Stimulated activated CD8-positive, alpha-beta memory T cell treated with anti-CD3 and anti-CD28 coated beads, Interleukin-2, amount 100 ng/mL, for 48 hours (primary cell): Measurements from ENCODE around the gene RETN.
A peak's percentile ranks its signal among the peaks of the same experiment; 100 is the strongest.

Experiments used
- DNase-seq, 2 donors: peaks; one replicate each; pipeline ENCODE4 v3.0.0-alpha.2; 2020; ENCODE audit warnings: low read depth in 2 of 2

Gene RETN, protein sequence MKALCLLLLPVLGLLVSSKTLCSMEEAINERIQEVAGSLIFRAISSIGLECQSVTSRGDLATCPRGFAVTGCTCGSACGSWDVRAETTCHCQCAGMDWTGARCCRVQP

DNA sequence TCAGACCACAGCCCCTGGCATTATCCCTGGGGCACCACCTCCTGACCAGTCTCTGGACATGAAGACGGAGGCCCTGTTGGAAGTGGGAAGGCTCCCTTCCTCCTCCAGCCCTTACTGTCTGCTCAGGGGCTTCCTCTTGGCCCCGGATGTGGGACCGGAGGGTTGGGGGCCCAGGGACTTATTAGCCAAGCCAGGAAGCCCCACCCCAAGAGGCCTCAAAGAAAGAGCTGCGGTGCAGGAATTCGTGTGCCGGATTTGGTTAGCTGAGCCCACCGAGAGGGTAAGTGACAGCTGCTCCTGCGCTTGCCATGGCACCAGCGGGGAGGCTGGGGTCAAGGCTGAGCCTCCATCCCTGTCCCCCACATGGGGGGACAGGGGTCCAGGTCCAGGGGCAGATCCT is at the start of gene RETN:
Gene RETN, plus strand, starts transcription at position 208 of the 400 bp plus-strand sequence. CDS start 278 bp downstream, outside the sequence.
- no peak for DNase-seq

GRCh38 chr19:7619671-7620441 is 49.0 kb upstream of the RETN start:
- DNase-seq: no peak

GRCh38 chr19:7620442-7621412 is 48.1 kb upstream of the RETN start:
- no peak for DNase-seq

GRCh38 chr19:7622933-7623685 is 45.7 kb upstream of the RETN start:
- no peak for DNase-seq

DNA sequence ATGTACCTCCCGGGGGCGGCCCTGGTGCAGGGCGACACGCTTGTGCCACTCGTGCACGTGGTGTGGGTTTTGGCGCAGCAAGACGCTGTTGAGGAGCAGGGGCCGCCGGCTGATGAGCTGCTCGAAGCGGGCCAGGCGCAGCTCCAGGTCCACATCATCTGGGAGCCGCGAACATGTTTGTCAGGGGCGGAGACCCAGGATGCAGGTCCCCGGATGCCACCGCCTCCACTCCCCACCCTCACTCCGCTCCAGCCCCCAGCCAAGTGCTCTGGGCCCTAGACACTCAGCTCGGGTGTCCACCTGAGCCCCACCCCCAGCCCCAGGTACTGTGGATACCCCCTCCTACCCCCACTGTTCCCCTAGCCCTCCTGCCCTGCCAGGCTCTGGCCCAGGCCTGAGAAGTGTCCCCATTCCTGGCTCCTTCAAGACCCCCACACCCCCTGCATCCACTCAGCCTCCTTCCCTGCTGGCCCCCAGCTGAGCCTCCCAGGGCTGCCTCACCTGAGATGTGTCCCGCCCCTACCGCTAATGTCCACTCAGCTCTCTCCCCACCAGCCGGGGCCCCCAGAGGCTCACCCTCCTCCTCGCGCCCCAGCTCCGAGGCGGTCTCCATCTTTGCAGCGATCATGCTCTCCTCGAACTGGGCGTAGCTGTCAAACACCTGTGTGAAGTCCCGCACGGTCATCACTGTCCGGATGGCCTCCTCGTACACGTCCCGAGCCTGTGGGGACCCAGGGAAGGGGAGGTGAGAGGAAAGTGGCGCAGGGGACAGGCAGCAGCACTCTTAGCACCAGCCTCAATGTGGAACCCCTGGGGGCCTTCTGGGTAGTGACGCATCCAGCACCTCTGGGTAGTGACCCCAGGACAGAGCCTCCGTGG is 44.9 kb upstream of the RETN start:
- DNase-seq: no peak

DNA sequence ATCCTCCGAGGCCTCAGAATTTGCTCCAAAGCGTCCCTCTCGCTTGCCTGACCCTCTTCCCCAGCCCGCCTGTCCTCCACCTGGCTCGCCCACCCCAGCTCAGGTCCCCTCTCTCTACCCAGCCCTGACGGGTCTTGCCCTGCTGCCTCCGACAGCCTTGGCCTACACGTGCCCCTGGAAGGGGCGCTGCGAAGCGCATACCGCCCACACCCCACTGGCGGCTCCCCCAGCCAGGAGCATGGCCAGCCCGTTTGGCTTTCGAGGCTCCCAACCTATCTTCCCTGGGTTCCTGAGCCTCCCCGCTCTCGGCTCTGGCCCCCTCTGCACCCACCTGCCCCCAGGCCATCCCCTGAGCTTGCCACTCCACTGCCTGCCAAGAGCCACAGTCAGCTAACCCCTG is 44.0 kb upstream of the RETN start:
- no peak for DNase-seq

DNA sequence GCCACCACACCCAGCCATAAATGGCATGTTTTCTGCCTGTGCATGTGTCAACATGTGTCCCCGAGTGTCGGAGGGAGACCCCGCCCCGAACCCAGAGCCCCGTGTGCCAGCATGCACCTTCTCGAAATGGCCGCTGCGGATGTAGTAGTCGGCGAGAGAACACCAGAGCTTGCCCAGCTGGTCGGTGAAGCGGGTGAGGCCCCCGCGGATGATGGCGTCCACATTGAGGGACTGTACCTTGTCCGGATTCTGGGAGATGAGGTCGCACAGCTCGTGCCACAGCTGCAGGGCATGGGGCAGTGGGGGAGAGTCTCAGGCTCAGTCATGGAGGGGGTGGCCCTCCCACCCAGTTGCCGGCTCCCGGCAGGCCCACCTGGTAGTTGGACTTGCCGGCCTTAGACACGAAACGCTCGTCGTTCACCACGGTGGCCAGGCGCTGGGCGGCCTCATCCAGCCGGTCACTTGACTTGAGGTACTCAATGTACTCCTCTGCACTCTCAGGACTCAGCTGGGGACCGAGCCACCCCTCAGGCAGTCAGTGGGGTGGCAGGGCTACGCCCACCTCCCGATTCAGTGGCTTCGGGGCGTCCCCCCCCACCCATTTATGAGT is 43.0 kb upstream of the RETN start:
- no peak for DNase-seq

GRCh38 chr19:7627166-7627565 is 41.7 kb upstream of the RETN start:
- DNase-seq: no peak

GRCh38 chr19:7628589-7629311 is 40.1 kb upstream of the RETN start:
- no peak for DNase-seq

- DNase-seq: peak; percentile 82 to 88
Measured at GRCh38 chr19:7629347-7630054, 39.3 kb upstream of the RETN start, which contains the start of the genes PET100 and XAB2. Gene PET100 (plus strand): TSS chr19:7629793. CDS start chr19:7629834, 41 bp downstream. Gene XAB2 (minus strand): TSS chr19:7629545. CDS start chr19:7629527, 18 bp downstream.

DNA sequence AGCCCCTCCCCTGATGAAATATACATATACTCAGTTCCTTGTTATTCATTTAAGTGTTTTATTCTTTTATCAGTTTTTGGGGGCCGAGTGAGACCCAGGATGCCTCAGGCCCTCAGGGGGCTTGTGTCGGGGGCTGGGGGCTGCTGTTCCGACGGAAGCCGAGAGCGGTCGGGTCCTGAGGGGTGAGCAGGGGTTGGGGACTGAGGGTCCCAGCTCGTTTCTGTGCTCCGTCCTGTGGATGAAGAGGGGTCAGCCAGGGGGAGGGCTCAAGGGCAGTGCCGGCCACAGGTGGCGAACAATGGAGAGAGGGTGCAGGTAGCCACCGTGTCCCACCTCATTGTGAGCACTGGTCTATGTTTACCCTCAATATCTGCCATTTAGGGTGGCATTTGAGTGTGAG is 37.3 kb upstream of the RETN start:
- no peak for DNase-seq

DNA sequence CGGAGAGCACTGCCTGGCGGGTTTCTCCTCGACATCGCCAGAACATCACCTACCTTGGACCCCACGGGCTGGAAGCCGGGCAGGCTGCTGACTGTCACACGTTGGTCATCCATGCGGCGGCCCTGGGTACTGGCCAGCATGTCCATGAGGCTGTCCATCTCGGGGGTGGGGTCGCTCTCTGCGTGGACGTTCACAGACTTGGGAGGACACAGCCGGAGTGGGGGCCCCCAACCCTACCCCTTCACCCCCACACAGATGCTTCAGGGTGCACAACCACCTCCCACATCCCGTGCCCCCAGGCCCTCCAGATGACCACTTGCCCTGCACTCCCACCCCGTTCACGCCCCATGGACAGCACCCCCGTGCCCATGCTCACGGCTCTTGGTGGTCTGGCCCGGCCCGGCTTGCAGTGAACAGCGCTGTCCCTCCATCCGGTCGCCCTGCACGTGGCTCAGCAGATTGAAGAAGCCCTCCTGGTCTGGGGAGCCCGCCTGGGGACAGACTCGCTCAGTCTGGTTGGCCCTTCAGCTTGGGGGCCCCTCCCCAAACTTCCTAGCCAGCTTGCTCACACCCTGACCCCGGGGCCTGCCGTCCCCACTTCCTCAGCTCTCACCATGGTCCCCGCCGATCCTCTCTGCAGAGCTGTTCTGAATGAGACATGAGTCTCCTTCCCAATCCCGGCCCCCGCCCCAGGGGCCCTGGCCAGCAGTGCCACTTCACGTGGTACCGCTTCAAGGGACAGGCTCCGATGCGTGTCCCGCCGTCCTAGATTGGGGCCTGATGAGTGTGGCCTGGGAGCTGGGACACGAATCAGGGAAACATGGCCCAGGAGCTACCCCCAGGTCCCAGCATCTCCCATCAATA is 36.3 kb upstream of the RETN start:
- DNase-seq: no peak

DNA sequence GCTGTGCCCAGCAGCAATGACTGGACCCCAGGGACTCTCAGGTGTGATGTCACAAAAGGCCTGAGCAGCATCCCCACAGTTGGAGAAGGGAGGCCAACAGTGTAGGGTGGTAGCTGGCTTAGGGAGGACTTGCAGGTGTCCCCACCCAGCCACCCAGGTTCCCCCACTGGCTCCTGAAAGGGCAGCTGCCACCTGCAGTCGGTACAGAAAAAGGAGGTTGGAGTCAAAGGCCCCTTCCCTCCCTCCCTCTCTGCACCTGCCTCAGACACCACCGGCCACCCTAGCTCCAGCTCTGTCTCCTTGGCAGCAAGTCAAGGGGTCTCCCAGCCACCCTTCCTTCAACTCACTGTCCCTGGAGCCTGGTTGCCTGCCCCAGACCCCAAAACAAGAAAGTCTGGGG is 35.2 kb upstream of the RETN start, which contains the start of gene PCP2:
Gene PCP2, minus strand, starts transcription at position 22 of the 400 bp plus-strand sequence. CDS start 262 bp downstream, outside the sequence.
- DNase-seq: no peak

- DNase-seq: no peak
Measured at GRCh38 chr19:7635670-7636069, 33.2 kb upstream of the RETN start.

DNA sequence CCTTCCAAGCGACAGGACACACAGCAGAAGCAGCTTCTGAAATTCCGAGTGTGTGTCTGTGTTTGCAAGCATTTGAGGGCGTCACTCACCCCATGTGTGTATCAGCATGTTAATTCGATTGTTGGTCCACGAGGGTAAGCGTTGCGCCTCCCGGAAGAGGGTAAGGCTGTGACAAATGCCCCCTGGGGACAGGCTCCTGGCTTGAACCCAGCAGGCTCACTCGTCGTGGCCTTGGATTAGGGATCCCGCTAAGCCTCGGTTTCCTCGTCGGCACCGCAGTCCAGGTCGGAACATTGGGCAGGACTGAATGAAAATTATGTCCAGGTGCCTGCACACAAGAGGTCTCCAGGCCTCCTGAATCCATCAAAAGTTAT is 32.5 kb upstream of the RETN start:
- DNase-seq: no peak

GRCh38 chr19:7636691-7637373 is 32.0 kb upstream of the RETN start, which contains the start of gene STXBP2:
Gene STXBP2 (plus strand): TSS chr19:7637110. CDS start chr19:7637150, 40 bp downstream.
- peak; percentile 87 for DNase-seq
